ENCODE results near the gene NR2F2.

GRCh38 chr15:96312641-96313335 lies 17.7 kb upstream of the NR2F2 start:
- TF ChIP-seq CTCF (IDR thresholded peaks at IDR 0.05; ENCODE audit: poor library complexity, severe bottlenecking) (no peak), REST (IDR thresholded peaks at IDR 0.05; ENCODE audit: borderline replicate concordance) (no peak), EZH2 (IDR thresholded peaks at IDR 0.05; ENCODE audit: borderline replicate concordance, insufficient read depth, low read length, poor library complexity, severe bottlenecking) (no peak), POLR2AphosphoS5 (IDR thresholded peaks at IDR 0.05) (no peak)

Data from neural cell (in vitro differentiated cells).